GM18505 (cell line): ENCODE measurements around the gene CPSF7.
"Not testable (repeated sequence)": the region's sequence is repeated elsewhere in the genome, so short reads cannot be mapped to it uniquely, and the experiment has no call there.

Experiments used
- ATAC-seq: cut with Tn5 transposase; IDR thresholded peaks from one replicate; pipeline ENCODE4 v1.9.1; 2021; ENCODE audit not compliant: unreplicated experiment
- POLR2A ChIP-seq: IDR thresholded peaks from 4 replicates; pipeline ENCODE4 v1.6.1; 2011; ENCODE audit warnings: borderline replicate concordance; ENCODE audit not compliant: insufficient read depth, insufficient read length; ENCODE audit errors: extremely low read depth

CPSF7 gene

GRCh38 chr11:61392981-61393595 is 36.7 kb downstream of the CPSF7 start:
- no peak for ATAC-seq
- no peak for TF ChIP-seq POLR2A

GRCh38 chr11:61390161-61390560 is 39.6 kb downstream of the CPSF7 start:
- ATAC-seq, result no peak
- no peak for TF ChIP-seq POLR2A

- ATAC-seq, result no peak
- TF ChIP-seq POLR2A, result no peak
Observed at GRCh38 chr11:61384271-61385242, 45.2 kb downstream of the CPSF7 start.

GRCh38 chr11:61383859-61384258 is 45.9 kb downstream of the CPSF7 start:
- not testable (repeated sequence) for ATAC-seq

- no peak for TF ChIP-seq POLR2A
- no peak for ATAC-seq
Observed at GRCh38 chr11:61380884-61381283, 48.9 kb downstream of the CPSF7 start.

- ATAC-seq, result no peak
- TF ChIP-seq POLR2A, result no peak
Observed at GRCh38 chr11:61378713-61379313, 51.0 kb downstream of the CPSF7 start.

- TF ChIP-seq POLR2A, result no peak
- no peak for ATAC-seq
Observed at GRCh38 chr11:61377461-61378160, 52.2 kb downstream of the CPSF7 start.

- no peak for TF ChIP-seq POLR2A
- ATAC-seq, result no peak
Observed at GRCh38 chr11:61375761-61376108, 54.0 kb downstream of the CPSF7 start.

- TF ChIP-seq POLR2A, result no peak
- ATAC-seq, result no peak
Observed at GRCh38 chr11:61372659-61373420, 56.9 kb downstream of the CPSF7 start.

- no peak for ATAC-seq
- no peak for TF ChIP-seq POLR2A
Observed at GRCh38 chr11:61370349-61371005, 59.3 kb downstream of the CPSF7 start.

GRCh38 chr11:61369372-61370348 is 60.1 kb downstream of the CPSF7 start:
- no peak for TF ChIP-seq POLR2A
- ATAC-seq, result no peak
